ENCODE results near the gene TRIAP1.

Gene TRIAP1

GRCh38 chr12:120403869-120404268 is 42.3 kb downstream of the TRIAP1 start:
- no peaks in the 10 kb centered on the region for H3K4me1 ChIP-seq
- no peak overlapping the region for H3K4me3 ChIP-seq (ENCODE audit: low read depth, low read length)
- no peak for DNase-seq
- H3K27me3 ChIP-seq = no peaks in the 10 kb centered on the region
- no peak for TF ChIP-seq CTCF (IDR thresholded peaks at IDR 0.05; ENCODE audit: low read depth, low read length)
- no peaks in the 10 kb centered on the region for H3K36me3 ChIP-seq
- H3K9me3 ChIP-seq = no peaks in the 10 kb centered on the region

- Histone ChIP-seq H3K9me3 (no peaks in the 10 kb centered on the region), H3K4me1 (no peaks in the 10 kb centered on the region), H3K27me3 (no peaks in the 10 kb centered on the region), H3K36me3 (no peaks in the 10 kb centered on the region), H3K4me3 (ENCODE audit: low read depth, low read length) (no peak overlapping the region)
- TF ChIP-seq CTCF (IDR thresholded peaks at IDR 0.05; ENCODE audit: low read depth, low read length) = no peak
- DNase-seq = no peak
Measured at GRCh38 chr12:120402217-120402616, 44.0 kb downstream of the TRIAP1 start.

GRCh38 chr12:120399531-120399930 is 46.7 kb downstream of the TRIAP1 start:
- H3K4me3 ChIP-seq (ENCODE audit: low read depth, low read length) = no peak overlapping the region
- H3K36me3 ChIP-seq = no peaks in the 10 kb centered on the region
- no peaks in the 10 kb centered on the region for H3K9me3 ChIP-seq
- no peaks in the 10 kb centered on the region for H3K27me3 ChIP-seq
- no peaks in the 10 kb centered on the region for H3K4me1 ChIP-seq
- DNase-seq = no peak
- no peak for TF ChIP-seq CTCF (IDR thresholded peaks at IDR 0.05; ENCODE audit: low read depth, low read length)

GRCh38 chr12:120397824-120398540 is 48.2 kb downstream of the TRIAP1 start:
- Histone ChIP-seq H3K27me3 (no peaks in the 10 kb centered on the region), H3K4me1 (no peaks in the 10 kb centered on the region), H3K9me3 (no peaks in the 10 kb centered on the region), H3K4me3 (ENCODE audit: low read depth, low read length) (no peak overlapping the region), H3K36me3 (no peaks in the 10 kb centered on the region)
- TF ChIP-seq CTCF (IDR thresholded peaks at IDR 0.05; ENCODE audit: low read depth, low read length) = no peak
- DNase-seq = no peak

- no peak for TF ChIP-seq CTCF (IDR thresholded peaks at IDR 0.05; ENCODE audit: low read depth, low read length)
- DNase-seq = no peak
- H3K27me3 ChIP-seq = no peaks in the 10 kb centered on the region
- no peak overlapping the region for H3K4me3 ChIP-seq (ENCODE audit: low read depth, low read length)
- no peaks in the 10 kb centered on the region for H3K36me3 ChIP-seq
- no peaks in the 10 kb centered on the region for H3K9me3 ChIP-seq
- no peaks in the 10 kb centered on the region for H3K4me1 ChIP-seq
Measured at GRCh38 chr12:120394483-120395367, 51.5 kb downstream of the TRIAP1 start.

All from BE2C (cell line).